Smooth muscle cell (in vitro differentiated cells): ENCODE results near the gene CNMD. TPM values are rescaled to one million over a fixed set of nuclear protein-coding genes. Genes with fewer than 3 reads are reported as not detected.

Source experiments
- DNase-seq: peaks from one replicate; lab custom pipeline; 2025; ENCODE audit not compliant: unreplicated experiment; lab: John Stamatoyannopoulos, UW
- H2AFZ ChIP-seq: fragments of 200-600 bp; sonication (generic); 2 replicates; pipeline ENCODE4 v1.6.0; 2016; ENCODE audit warnings: antibody characterized with exemption, low read depth, mild to moderate bottlenecking
- H3F3A ChIP-seq: fragments of 200-600 bp; sonication (generic); 2 replicates; pipeline ENCODE4 v1.6.0; 2017; ENCODE audit warnings: antibody characterized with exemption, low read depth
- H3K27ac ChIP-seq: fragments of 200-600 bp; sonication (generic); 2 replicates; pipeline ENCODE4 v1.5.1; 2016; ENCODE audit warnings: low read depth, mild to moderate bottlenecking
- H3K27me3 ChIP-seq: fragments of 200-600 bp; sonication (generic); 2 replicates; pipeline ENCODE4 v1.6.1; 2016; ENCODE audit warnings: low read depth, mild to moderate bottlenecking
- H3K36me3 ChIP-seq: fragments of 200-600 bp; sonication (generic); 2 replicates; pipeline ENCODE4 v1.5.1; 2016; ENCODE audit warnings: low read depth
- H3K4me1 ChIP-seq: fragments of 200-600 bp; sonication (generic); 2 replicates; pipeline ENCODE4 v1.5.1; 2016; ENCODE audit warnings: low read depth
- H3K4me2 ChIP-seq: fragments of 200-600 bp; sonication (generic); 2 replicates; pipeline ENCODE4 v1.6.0; 2016; ENCODE audit warnings: mild to moderate bottlenecking
- H3K4me3 ChIP-seq: fragments of 200-600 bp; sonication (generic); 2 replicates; pipeline ENCODE4 v1.5.1; 2016; ENCODE audit warnings: mild to moderate bottlenecking
- H3K79me2 ChIP-seq: fragments of 200-600 bp; sonication (generic); 2 replicates; pipeline ENCODE4 v1.6.0; 2016; ENCODE audit warnings: low read depth, mild to moderate bottlenecking
- H3K9ac ChIP-seq: fragments of 200-600 bp; sonication (generic); 2 replicates; pipeline ENCODE4 v1.6.0; 2016; ENCODE audit warnings: low read depth
- H3K9me3 ChIP-seq: fragments of 200-600 bp; sonication (generic); replicated peaks from 2 replicates; pipeline ENCODE4 v1.5.1; 2016; ENCODE audit warnings: low read depth
- H4K20me1 ChIP-seq: fragments of 200-600 bp; sonication (generic); 2 replicates; pipeline ENCODE4 v1.6.0; 2016; ENCODE audit warnings: low read depth
- CTCF ChIP-seq: fragments of 200-600 bp; sonication (generic); IDR thresholded peaks from 2 replicates; pipeline ENCODE4 v1.5.1; 2017; ENCODE audit warnings: borderline replicate concordance, mild to moderate bottlenecking, antibody characterized with exemption; ENCODE audit not compliant: insufficient read depth, poor library complexity, severe bottlenecking
- WGBS: methylation state at CpG from one replicate; pipeline ENCODE4 v1.1.7; 2016; ENCODE audit warnings: low lambda C conversion rate; 5-methylcytosine and 5-hydroxymethylcytosine counted together
- polyA plus RNA-seq: library from polyadenylated mRNA; unstranded; fragments of >200 nt; fragmentation: Nextera tagmentation; extraction: Ambion mirVana; gene quantifications from 2 replicates; pipeline ENCODE4 v1.2.1, GENCODE V29; 2016
- total RNA-seq: library from RNA; depleted of rRNA; stranded (reverse); fragments of >200 nt; gene quantifications from 2 replicates; pipeline ENCODE4 v1.2.3, GENCODE V29; 2014

Gene CNMD
- total and polyA plus RNA-seq, 2 experiments from 2014 or later: not detected

GRCh38 chr13:52750713-52751112 is 11.1 kb upstream of the CNMD start:
- no peaks in the 10 kb centered on the region for H3K36me3 ChIP-seq
- no peaks in the 10 kb centered on the region for H3K4me1 ChIP-seq
- no peak overlapping the region for H3K4me3 ChIP-seq
- H2AFZ ChIP-seq: no peak overlapping the region
- no peak overlapping the region for H3K27ac ChIP-seq
- no peak for TF ChIP-seq CTCF
- H3K27me3 ChIP-seq: no peaks in the 10 kb centered on the region
- no peaks in the 10 kb centered on the region for H3K9me3 ChIP-seq
- WGBS: 95% methylated on average over 1 of the region's 1 CpG
- no peak overlapping the region for H3K4me2 ChIP-seq
- H4K20me1 ChIP-seq: no peaks in the 10 kb centered on the region
- no peak for DNase-seq
- H3K9ac ChIP-seq: no peak overlapping the region
- no peaks in the 10 kb centered on the region for H3K79me2 ChIP-seq
- H3F3A ChIP-seq: no peaks in the 10 kb centered on the region

- Histone ChIP-seq H3K4me3 (no peak overlapping the region), H3K27ac (no peak overlapping the region), H3K79me2 (no peaks in the 10 kb centered on the region), H3K27me3 (no peaks in the 10 kb centered on the region), H3K4me2 (no peak overlapping the region), H3F3A (no peaks in the 10 kb centered on the region), H3K9me3 (no peaks in the 10 kb centered on the region), H3K9ac (no peak overlapping the region), H3K36me3 (no peaks in the 10 kb centered on the region), H4K20me1 (no peaks in the 10 kb centered on the region), H3K4me1 (no peaks in the 10 kb centered on the region), H2AFZ (no peak overlapping the region)
- TF ChIP-seq CTCF: no peak
- no peak for DNase-seq
- WGBS: 69% methylated on average over 5 of the region's 5 CpGs
Observed at GRCh38 chr13:52749419-52749818, 9.8 kb upstream of the CNMD start.

GRCh38 chr13:52746141-52746540 is 6.5 kb upstream of the CNMD start:
- Histone ChIP-seq H3K9me3 (no peaks in the 10 kb centered on the region), H3F3A (no peaks in the 10 kb centered on the region), H3K4me2 (no peak overlapping the region), H3K27ac (no peak overlapping the region), H4K20me1 (no peaks in the 10 kb centered on the region), H3K4me3 (no peak overlapping the region), H3K27me3 (peaks cover 14% of the 10 kb centered on the region), H2AFZ (no peak overlapping the region), H3K9ac (no peak overlapping the region), H3K79me2 (no peaks in the 10 kb centered on the region), H3K4me1 (no peaks in the 10 kb centered on the region), H3K36me3 (no peaks in the 10 kb centered on the region)
- 82% methylated on average over 3 of the region's 3 CpGs for WGBS
- TF ChIP-seq CTCF: no peak
- no peak for DNase-seq

- WGBS: 58% methylated on average over 6 of the region's 6 CpGs
- no peaks in the 10 kb centered on the region for H3F3A ChIP-seq
- H3K27me3 ChIP-seq: peaks cover 26% of the 10 kb centered on the region
- H3K27ac ChIP-seq: no peak overlapping the region
- H3K4me3 ChIP-seq: no peak overlapping the region
- H3K36me3 ChIP-seq: no peaks in the 10 kb centered on the region
- no peaks in the 10 kb centered on the region for H3K79me2 ChIP-seq
- H3K4me2 ChIP-seq: no peak overlapping the region
- no peaks in the 10 kb centered on the region for H3K4me1 ChIP-seq
- no peak for TF ChIP-seq CTCF
- no peak for DNase-seq
- H3K9me3 ChIP-seq: no peaks in the 10 kb centered on the region
- H4K20me1 ChIP-seq: no peaks in the 10 kb centered on the region
- no peak overlapping the region for H3K9ac ChIP-seq
- H2AFZ ChIP-seq: no peak overlapping the region
Observed at GRCh38 chr13:52744842-52745375, 5.3 kb upstream of the CNMD start.
